Effector memory CD4-positive, alpha-beta T cell (primary cell): Measurements from ENCODE around the gene COMMD1.

Source experiments
- DNase-seq, 3 donors: peaks; one replicate each; pipeline ENCODE4 v3.0.0-alpha.2; 2020
- H3K27ac ChIP-seq: 2 replicates; pipeline ENCODE4 v1.7.0; 2013; ENCODE audit warnings: mild to moderate bottlenecking, low read length, moderate library complexity; ENCODE audit not compliant: insufficient read depth, poor library complexity, severe bottlenecking
- H3K27me3 ChIP-seq: replicated peaks from 2 replicates; pipeline ENCODE4 v1.7.0; 2013; ENCODE audit warnings: mild to moderate bottlenecking, low read length; ENCODE audit not compliant: insufficient read depth, control insufficient read depth, poor library complexity, severe bottlenecking
- H3K36me3 ChIP-seq: 2 replicates; pipeline ENCODE4 v1.7.0; 2013; ENCODE audit warnings: mild to moderate bottlenecking, low read length, moderate library complexity; ENCODE audit not compliant: control insufficient read depth, insufficient read depth
- H3K4me1 ChIP-seq: 2 replicates; pipeline ENCODE4 v1.7.0; 2013; ENCODE audit warnings: low read length, mild to moderate bottlenecking; ENCODE audit not compliant: control insufficient read depth, insufficient read depth, poor library complexity, severe bottlenecking
- H3K4me3 ChIP-seq: 2 replicates; pipeline ENCODE4 v1.7.0; 2013; ENCODE audit warnings: low read length, low read depth, mild to moderate bottlenecking; ENCODE audit not compliant: insufficient read depth, poor library complexity, severe bottlenecking
- H3K9me3 ChIP-seq: 2 replicates; pipeline ENCODE4 v1.7.0; 2013; ENCODE audit warnings: mild to moderate bottlenecking, low read length, moderate library complexity; ENCODE audit not compliant: control insufficient read depth

COMMD1 gene

DNA sequence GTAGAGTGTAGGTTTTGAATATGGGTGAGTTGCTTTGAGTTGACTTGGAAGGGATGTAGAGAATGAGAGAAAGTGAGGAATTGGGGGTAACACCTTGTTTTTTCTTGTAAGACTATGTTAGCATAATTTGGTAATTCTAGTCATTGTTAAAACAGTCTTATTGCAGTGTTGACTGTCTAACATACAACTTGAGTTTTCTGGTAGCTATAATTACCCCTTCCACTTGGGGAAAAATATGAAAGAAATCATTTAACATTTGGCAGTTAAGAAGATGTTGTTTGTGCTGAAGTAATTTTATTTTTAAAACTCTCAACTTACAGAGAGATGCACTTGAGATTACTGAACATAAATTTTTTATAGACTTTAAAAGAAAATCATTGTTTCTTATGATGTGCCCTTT is 108.2 kb downstream of the COMMD1 start:
- no peak overlapping the region for H3K27ac ChIP-seq
- H3K27me3 ChIP-seq: no peaks in the 10 kb centered on the region
- no peak overlapping the region for H3K4me3 ChIP-seq
- no peaks in the 10 kb centered on the region for H3K9me3 ChIP-seq
- DNase-seq: no peak
- H3K36me3 ChIP-seq: no peaks in the 10 kb centered on the region
- H3K4me1 ChIP-seq: no peaks in the 10 kb centered on the region

- Histone ChIP-seq H3K4me3 (no peak overlapping the region), H3K27me3 (no peaks in the 10 kb centered on the region), H3K36me3 (no peaks in the 10 kb centered on the region), H3K27ac (no peak overlapping the region), H3K4me1 (no peaks in the 10 kb centered on the region), H3K9me3 (no peaks in the 10 kb centered on the region)
- no peak for DNase-seq
Observed at GRCh38 chr2:62014102-62014501, 108.6 kb downstream of the COMMD1 start.

- no peak overlapping the region for H3K27ac ChIP-seq
- H3K9me3 ChIP-seq: no peaks in the 10 kb centered on the region
- no peaks in the 10 kb centered on the region for H3K27me3 ChIP-seq
- no peaks in the 10 kb centered on the region for H3K4me1 ChIP-seq
- H3K36me3 ChIP-seq: no peaks in the 10 kb centered on the region
- H3K4me3 ChIP-seq: no peak overlapping the region
- no peak for DNase-seq
Observed at GRCh38 chr2:62016957-62017356, 111.5 kb downstream of the COMMD1 start.

DNA sequence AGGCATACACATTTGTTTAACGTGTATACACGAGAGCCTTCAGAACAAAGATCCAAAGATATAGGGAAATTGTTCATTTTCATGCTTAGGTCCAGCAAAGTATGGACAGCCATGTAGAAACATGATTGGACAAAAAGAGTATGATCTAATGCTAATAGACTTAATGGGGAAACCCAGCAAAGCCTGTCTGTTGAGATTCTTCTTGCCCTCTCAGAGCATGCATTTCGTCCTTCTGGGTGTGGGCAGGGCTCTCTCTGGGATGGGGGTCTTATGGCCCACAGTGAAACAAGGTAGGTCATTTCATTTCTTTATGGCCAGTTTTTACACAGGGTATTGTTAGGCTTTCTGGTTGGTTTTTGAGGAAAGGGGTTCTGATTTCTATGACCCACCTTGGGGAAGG is 124.4 kb downstream of the COMMD1 start:
- no peaks in the 10 kb centered on the region for H3K27me3 ChIP-seq
- no peak overlapping the region for H3K27ac ChIP-seq
- no peak for DNase-seq
- H3K4me3 ChIP-seq: no peak overlapping the region
- H3K36me3 ChIP-seq: no peaks in the 10 kb centered on the region
- no peaks in the 10 kb centered on the region for H3K9me3 ChIP-seq
- no peaks in the 10 kb centered on the region for H3K4me1 ChIP-seq

DNA sequence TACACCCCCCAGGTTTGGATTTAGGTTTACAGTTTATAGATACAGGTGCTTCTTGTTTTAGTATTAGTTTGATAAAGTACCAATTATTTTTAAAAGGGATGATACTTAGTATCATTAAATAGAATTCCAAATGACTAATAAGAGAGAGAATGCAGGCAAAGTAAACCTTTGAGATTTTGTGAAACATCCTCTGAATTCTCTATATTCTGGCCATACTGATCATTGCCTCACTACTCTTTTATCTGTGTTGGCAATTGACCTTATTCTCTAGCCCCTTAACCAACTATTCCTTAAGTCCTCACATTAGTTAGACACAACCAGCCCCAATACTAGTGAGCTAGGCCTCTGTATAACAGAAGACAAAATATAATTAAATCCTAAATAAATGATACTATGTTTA is 125.4 kb downstream of the COMMD1 start:
- H3K4me3 ChIP-seq: no peak overlapping the region
- no peaks in the 10 kb centered on the region for H3K9me3 ChIP-seq
- no peak for DNase-seq
- H3K27ac ChIP-seq: no peak overlapping the region
- H3K4me1 ChIP-seq: no peaks in the 10 kb centered on the region
- H3K27me3 ChIP-seq: no peaks in the 10 kb centered on the region
- no peaks in the 10 kb centered on the region for H3K36me3 ChIP-seq

DNA sequence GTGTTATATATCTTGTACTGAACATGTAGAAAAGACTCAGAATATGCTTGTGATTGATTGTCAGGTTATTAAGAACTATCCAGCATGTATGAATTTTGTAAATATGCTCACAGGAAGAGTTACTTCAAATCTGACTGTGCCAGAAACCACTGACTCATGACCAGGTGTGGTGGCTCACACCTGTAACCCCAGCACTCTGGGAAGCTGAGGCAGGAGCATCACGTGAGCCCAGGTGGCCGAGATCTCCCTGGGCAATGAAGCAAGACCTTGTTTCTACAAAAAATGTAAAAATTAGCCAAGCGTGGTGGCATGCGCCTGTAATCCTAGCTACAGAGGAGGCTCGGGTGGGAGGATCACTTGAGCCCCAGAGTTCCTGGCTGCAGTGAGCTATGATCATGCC is 126.6 kb downstream of the COMMD1 start:
- H3K9me3 ChIP-seq: no peaks in the 10 kb centered on the region
- no peak overlapping the region for H3K27ac ChIP-seq
- H3K4me1 ChIP-seq: no peaks in the 10 kb centered on the region
- H3K4me3 ChIP-seq: no peak overlapping the region
- H3K36me3 ChIP-seq: no peaks in the 10 kb centered on the region
- no peaks in the 10 kb centered on the region for H3K27me3 ChIP-seq
- no peak for DNase-seq

DNA sequence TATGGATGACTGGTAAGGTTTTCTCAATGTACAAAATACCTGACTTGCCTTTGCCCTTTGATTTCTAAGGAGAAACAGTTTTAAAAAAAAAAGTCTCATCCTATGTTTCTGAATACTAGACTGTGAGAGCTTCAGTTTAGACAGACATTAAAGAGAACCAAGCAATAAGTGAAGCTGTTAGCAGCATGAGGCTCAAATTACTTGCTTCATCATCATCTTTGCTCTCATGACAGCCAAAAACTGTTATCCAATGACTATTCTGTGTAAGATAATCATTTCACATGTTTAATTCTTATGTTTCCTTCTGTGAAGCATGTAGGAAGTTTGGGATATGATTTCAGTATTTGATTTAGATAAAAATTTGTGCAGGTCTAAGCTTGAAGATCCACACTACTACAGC is 129.2 kb downstream of the COMMD1 start:
- Histone ChIP-seq H3K27ac (no peak overlapping the region), H3K27me3 (no peaks in the 10 kb centered on the region), H3K9me3 (no peaks in the 10 kb centered on the region), H3K4me3 (no peak overlapping the region), H3K4me1 (no peaks in the 10 kb centered on the region), H3K36me3 (no peaks in the 10 kb centered on the region)
- no peak for DNase-seq

DNA sequence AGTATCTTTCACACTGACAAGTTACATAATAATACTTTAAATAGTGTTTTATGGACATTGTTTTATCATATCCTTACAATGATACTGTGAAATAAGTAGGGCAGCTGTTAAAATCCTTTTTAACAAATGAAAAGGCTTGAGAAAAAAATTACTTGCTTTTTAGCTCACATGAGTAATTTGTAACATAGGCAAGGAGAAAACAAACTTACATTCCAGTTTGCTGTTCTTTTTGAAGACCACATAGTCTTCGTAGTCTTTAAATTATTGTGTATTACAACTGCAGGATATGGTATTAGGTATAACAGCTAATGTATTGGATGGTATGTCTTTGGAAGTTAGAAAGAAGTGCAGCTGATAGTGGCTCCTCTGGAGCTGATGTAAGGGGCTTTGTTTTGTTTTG is 130.8 kb downstream of the COMMD1 start:
- Histone ChIP-seq H3K36me3 (no peaks in the 10 kb centered on the region), H3K4me3 (no peak overlapping the region), H3K4me1 (no peaks in the 10 kb centered on the region), H3K9me3 (no peaks in the 10 kb centered on the region), H3K27ac (no peak overlapping the region), H3K27me3 (no peaks in the 10 kb centered on the region)
- DNase-seq: no peak

DNA sequence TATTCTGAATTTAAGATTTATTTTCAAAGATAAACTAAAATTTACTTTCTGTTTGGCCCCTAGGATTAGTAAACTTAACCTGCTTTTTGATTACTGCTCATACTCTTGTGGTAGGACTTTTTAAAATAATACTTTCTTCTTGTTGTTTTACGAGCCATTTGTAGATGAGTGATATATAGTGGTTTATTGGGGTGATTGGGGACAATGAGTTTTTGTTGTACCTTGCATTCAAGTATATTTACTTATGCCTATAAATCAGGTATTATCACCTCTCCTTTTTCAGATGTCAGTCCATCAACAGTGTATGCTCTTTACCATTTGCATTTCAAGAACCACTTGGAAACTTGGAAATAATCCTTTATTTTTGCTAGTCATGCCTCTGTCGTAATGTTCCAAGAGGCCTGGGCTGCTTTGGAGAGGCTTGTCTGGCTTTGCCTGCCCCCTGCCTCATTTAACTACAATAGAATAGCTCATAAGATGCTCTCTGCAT is 131.3 kb downstream of the COMMD1 start:
- Histone ChIP-seq H3K27me3 (no peaks in the 10 kb centered on the region), H3K4me1 (no peaks in the 10 kb centered on the region), H3K27ac (no peak overlapping the region), H3K9me3 (no peaks in the 10 kb centered on the region), H3K4me3 (no peak overlapping the region), H3K36me3 (no peaks in the 10 kb centered on the region)
- no peak for DNase-seq

- Histone ChIP-seq H3K27ac (no peak overlapping the region), H3K9me3 (no peaks in the 10 kb centered on the region)
- no peak for DNase-seq
Observed at GRCh38 chr2:62038975-62039771, 133.7 kb downstream of the COMMD1 start.

More at GRCh38 chr2:62038975-62039771, 133.7 kb downstream of the COMMD1 start:
- Histone ChIP-seq H3K4me3 (no peak overlapping the region), H3K27me3 (no peaks in the 10 kb centered on the region), H3K4me1 (no peaks in the 10 kb centered on the region), H3K36me3 (no peaks in the 10 kb centered on the region)
